VCaP (cell line): ENCODE measurements around the gene CLSTN2.

Source experiments
- H3K27ac ChIP-seq: fragments of 450-650 bp; 2 replicates; pipeline ENCODE4 v1.5.1; 2017
- TF ChIP-seq, protein P1 (sequence below): fragments of 450-650 bp; conservative IDR thresholded peaks from 2 replicates; pipeline ENCODE4 v1.5.1; 2017; ENCODE audit warnings: mild to moderate bottlenecking, moderate library complexity

Gene CLSTN2

DNA sequence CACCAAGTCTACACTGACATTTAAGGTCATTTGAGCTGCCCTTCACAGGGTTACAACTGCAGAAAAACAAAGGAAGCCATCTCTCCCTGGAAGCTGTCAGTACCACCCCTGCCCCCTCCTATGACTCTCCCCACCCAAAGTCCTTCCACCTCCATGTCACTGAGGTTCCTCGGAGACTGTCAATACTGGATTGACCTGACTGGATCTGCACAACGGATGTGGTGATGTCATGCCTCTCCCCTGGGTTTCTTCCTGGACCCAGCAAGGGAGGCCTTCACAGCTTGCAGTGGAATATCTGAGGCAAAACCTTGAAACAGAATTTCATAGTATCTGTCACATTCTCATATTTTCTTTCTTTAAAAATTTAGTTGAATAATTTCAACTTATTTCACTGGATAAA is 153.5 kb downstream of the CLSTN2 start:
- TF ChIP-seq, protein P1, sequence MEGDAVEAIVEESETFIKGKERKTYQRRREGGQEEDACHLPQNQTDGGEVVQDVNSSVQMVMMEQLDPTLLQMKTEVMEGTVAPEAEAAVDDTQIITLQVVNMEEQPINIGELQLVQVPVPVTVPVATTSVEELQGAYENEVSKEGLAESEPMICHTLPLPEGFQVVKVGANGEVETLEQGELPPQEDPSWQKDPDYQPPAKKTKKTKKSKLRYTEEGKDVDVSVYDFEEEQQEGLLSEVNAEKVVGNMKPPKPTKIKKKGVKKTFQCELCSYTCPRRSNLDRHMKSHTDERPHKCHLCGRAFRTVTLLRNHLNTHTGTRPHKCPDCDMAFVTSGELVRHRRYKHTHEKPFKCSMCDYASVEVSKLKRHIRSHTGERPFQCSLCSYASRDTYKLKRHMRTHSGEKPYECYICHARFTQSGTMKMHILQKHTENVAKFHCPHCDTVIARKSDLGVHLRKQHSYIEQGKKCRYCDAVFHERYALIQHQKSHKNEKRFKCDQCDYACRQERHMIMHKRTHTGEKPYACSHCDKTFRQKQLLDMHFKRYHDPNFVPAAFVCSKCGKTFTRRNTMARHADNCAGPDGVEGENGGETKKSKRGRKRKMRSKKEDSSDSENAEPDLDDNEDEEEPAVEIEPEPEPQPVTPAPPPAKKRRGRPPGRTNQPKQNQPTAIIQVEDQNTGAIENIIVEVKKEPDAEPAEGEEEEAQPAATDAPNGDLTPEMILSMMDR = no peak
- H3K27ac ChIP-seq = no peak overlapping the region

DNA sequence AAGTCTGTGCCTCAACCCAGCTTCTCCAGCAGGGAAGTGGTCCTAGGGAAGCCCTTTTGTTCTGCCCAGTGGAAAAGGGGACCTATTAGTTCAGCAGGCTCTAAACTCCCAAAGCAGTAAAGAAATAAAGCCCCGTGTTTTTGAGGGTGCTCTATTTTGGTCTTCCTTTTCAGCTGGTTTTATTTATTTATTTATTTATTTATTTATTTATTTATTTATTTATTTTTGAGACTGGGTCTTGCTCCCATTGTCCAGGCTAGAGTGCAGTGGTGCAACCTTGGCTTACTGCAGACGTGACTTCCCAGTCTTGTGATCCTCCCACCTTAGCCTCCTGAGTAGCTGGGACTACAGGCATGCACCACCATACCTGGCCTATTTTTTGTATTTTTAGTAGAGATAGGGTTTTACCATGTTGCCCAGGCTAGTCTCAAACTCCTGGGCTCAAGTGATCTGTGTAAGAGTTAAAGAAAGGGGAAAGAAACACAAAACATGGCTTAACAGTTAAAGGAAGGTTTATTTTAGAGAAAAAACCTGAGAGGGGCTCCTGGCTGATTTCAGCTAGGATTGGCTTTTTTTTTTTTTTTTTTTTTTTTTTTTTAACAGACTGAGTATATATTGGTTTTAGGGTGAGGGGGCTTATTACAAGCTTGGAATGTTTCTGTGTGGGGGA is 154.6 kb downstream of the CLSTN2 start:
- TF ChIP-seq, protein P1 = no peak

DNA sequence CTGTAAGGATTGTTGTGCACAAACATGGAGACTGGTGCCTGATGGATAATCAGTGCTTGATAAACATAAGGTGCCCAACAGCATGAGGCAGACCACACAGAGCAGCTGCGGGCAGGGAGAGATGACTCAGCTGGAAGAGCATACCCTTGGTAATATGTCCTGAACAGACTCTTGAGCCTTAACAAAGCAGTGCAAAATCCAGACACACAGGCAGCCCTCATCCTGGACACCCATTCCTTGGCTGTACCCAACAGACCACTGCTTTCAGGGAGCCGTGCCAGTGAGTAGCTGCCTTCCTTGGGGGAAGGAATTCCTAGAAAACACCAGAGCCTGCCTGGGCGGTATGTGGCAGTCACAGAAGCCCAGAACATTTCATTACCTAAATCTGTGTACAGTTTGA is 156.2 kb downstream of the CLSTN2 start:
- TF ChIP-seq, protein P1 = no peak
- no peak overlapping the region for H3K27ac ChIP-seq

More for the DNA sequence above, 154.6 kb downstream of the CLSTN2 start:
- H3K27ac ChIP-seq = no peak overlapping the region

DNA sequence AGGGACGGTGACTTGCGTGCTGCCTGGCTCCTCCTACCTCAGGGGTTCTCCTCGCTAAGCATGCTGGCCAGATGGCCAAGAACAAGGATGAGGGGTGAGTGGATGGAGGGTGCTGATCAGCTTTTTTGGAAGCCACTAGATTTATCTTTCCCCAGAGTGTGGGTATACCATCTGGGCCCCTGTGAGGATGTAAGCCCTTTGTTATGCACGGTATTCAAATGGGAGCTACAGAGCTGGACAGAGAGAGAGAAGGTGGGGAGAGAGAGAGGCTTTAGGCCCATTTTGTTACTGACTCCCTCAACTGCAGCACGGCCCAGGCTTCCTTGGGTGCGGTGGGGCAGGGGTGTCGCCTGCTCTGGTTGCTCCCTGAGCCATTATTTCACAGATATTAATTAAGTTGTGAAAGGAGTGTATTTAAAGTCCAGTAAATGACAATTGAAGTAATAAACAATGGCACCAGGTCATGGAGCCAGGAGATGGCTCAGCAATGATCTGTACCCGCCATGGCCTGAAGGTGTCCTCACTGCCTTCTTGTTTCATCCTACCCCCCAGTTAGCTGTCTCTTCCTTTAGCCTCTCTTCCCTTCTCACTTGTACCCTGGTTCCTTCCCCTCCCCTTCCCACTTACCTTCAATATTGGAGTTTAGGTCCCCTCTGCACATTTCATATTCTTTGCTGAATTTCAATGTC is 158.0 kb downstream of the CLSTN2 start:
- TF ChIP-seq, protein P1 = peak; percentile 12; the same call in 1 of the 2 replicates
- peak overlapping the region; percentile 53 for H3K27ac ChIP-seq

DNA sequence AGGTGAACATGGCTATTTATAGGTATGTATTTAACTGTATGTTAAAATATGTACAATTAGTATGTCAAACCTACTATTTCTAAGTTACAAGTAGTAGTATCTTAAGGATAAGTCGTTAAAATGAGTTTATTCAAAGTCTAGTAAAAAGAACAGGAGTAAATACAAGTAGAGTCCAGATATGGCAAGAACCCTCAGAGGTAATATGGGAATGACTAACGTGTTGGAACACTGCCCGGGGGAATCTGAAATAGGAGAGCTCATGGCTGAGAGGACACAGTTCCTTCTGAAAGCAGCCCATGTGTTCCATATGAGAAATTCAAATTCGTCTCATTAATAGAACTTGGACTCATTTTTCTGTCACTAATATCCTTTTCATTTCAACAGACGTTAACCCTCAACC is 158.8 kb downstream of the CLSTN2 start:
- TF ChIP-seq, protein P1 = no peak
- peak overlapping the region; percentile 53 for H3K27ac ChIP-seq

DNA sequence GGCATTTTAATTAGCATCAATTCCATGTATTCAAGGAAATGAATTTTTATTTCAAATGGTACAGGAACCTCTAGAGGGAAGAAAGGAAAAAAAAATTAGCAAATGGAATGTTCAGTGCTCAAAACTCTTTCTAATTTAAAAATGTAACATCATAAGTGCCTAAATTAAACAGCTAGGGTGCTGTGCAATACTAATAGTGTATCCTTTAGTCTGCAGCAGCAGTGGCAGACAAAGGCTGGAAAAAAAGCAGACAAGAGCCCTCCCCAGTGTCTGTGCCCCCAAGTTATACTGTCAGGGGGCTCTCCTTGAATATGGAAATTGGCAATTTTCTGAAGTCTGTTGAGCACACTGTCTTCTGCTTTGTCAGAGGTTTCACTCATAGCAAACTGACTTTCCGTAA is 159.5 kb downstream of the CLSTN2 start:
- TF ChIP-seq, protein P1 = no peak
- peak overlapping the region; percentile 53 for H3K27ac ChIP-seq

DNA sequence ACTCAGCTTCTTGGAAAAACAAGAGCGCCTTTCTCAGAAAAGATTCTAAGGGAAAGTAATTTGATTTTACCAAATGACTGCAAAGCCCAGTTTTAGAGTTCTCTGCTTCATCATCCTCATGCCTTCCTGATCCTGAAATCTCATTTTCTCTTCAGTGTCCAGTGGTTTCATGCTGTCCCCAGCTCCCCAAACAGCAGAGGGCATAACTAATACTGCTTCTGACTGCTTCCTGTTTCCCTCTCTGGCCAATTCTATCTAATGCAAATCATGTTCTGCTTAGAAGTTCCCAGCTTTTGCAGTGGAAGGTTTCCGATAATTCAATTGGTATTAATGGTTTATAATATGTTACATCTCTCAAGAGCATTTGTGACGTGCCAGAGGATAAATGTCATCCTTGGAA is 161.1 kb downstream of the CLSTN2 start:
- TF ChIP-seq, protein P1 = no peak

More for the DNA sequence above, 161.1 kb downstream of the CLSTN2 start:
- H3K27ac ChIP-seq = no peak overlapping the region
